Panc1 (cell line): Measurements from ENCODE around the gene WDR76.

Experiments used
- POLR2AphosphoS5 ChIP-seq: IDR thresholded peaks from 2 replicates; pipeline ENCODE4 v1.6.1; 2012; ENCODE audit warnings: mild to moderate bottlenecking, low read depth, low read length, moderate library complexity
- SIN3A ChIP-seq: IDR thresholded peaks from 2 replicates; pipeline ENCODE4 v1.6.1; 2012; ENCODE audit warnings: low read depth, mild to moderate bottlenecking, low read length, moderate library complexity, borderline replicate concordance; ENCODE audit not compliant: insufficient read depth
- TCF7L2 ChIP-seq: IDR thresholded peaks from 2 replicates; pipeline ENCODE4 v1.6.1; 2011; ENCODE audit warnings: mild to moderate bottlenecking, low read depth, low read length, inconsistent platforms
- TF ChIP-seq, protein P1 (sequence below): fragments of 450-650 bp; IDR thresholded peaks from 2 replicates; pipeline ENCODE4 v1.5.1; 2017; ENCODE audit warnings: mild to moderate bottlenecking
- TF ChIP-seq, protein P2 (sequence below), 2 experiments: IDR thresholded peaks; 2 replicates each; pipeline ENCODE4 v1.6.1; 2011 to 2012; ENCODE audit warnings: low read depth in 2 of 2, control low read depth in 1 of 2, low read length in 1 of 2, mild to moderate bottlenecking in 1 of 2, moderate library complexity in 1 of 2; ENCODE audit not compliant: insufficient read depth in 1 of 2

DNA sequence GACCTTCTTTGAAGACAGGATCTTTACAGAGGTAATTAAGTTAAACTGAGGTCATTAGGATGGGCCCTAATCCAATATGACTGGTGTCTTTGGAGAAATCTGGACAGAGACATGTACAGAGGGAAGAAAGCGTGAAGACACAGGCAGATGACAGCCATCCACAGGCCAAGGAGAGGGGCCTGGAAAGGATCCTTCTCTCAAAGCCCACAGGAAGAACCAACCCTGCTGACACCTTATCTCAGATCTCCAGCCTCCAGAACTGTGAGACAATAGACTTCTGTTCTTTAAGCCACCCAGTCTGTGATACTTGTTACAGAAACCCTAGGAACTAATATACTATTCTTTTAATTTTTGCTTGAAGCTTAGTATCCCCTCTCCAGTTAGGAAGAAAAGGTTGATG lies 74.2 kb downstream of the WDR76 start:
- TF ChIP-seq, protein P1, sequence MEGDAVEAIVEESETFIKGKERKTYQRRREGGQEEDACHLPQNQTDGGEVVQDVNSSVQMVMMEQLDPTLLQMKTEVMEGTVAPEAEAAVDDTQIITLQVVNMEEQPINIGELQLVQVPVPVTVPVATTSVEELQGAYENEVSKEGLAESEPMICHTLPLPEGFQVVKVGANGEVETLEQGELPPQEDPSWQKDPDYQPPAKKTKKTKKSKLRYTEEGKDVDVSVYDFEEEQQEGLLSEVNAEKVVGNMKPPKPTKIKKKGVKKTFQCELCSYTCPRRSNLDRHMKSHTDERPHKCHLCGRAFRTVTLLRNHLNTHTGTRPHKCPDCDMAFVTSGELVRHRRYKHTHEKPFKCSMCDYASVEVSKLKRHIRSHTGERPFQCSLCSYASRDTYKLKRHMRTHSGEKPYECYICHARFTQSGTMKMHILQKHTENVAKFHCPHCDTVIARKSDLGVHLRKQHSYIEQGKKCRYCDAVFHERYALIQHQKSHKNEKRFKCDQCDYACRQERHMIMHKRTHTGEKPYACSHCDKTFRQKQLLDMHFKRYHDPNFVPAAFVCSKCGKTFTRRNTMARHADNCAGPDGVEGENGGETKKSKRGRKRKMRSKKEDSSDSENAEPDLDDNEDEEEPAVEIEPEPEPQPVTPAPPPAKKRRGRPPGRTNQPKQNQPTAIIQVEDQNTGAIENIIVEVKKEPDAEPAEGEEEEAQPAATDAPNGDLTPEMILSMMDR = no peak
- TF ChIP-seq SIN3A = no peak
- no peak for TF ChIP-seq POLR2AphosphoS5
- no peak for TF ChIP-seq TCF7L2
- TF ChIP-seq, protein P2, sequence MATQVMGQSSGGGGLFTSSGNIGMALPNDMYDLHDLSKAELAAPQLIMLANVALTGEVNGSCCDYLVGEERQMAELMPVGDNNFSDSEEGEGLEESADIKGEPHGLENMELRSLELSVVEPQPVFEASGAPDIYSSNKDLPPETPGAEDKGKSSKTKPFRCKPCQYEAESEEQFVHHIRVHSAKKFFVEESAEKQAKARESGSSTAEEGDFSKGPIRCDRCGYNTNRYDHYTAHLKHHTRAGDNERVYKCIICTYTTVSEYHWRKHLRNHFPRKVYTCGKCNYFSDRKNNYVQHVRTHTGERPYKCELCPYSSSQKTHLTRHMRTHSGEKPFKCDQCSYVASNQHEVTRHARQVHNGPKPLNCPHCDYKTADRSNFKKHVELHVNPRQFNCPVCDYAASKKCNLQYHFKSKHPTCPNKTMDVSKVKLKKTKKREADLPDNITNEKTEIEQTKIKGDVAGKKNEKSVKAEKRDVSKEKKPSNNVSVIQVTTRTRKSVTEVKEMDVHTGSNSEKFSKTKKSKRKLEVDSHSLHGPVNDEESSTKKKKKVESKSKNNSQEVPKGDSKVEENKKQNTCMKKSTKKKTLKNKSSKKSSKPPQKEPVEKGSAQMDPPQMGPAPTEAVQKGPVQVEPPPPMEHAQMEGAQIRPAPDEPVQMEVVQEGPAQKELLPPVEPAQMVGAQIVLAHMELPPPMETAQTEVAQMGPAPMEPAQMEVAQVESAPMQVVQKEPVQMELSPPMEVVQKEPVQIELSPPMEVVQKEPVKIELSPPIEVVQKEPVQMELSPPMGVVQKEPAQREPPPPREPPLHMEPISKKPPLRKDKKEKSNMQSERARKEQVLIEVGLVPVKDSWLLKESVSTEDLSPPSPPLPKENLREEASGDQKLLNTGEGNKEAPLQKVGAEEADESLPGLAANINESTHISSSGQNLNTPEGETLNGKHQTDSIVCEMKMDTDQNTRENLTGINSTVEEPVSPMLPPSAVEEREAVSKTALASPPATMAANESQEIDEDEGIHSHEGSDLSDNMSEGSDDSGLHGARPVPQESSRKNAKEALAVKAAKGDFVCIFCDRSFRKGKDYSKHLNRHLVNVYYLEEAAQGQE (IDR thresholded peaks at IDR 0.05; ENCODE audit: insufficient read depth in 1 of 2, low read depth in 2 of 2, low read length in 1 of 2) = no peak
